Activated CD4-positive, alpha-beta T cell treated with anti-CD3 and anti-CD28 coated beads, Interleukin-2, amount 50 U/mL, for 4 hours (primary cell): ENCODE results near the gene PBRM1.

Experiments
- DNase-seq, 2 experiments: peaks; one replicate each; pipeline ENCODE4 v3.0.0-alpha.2; 2020

Gene PBRM1

DNA sequence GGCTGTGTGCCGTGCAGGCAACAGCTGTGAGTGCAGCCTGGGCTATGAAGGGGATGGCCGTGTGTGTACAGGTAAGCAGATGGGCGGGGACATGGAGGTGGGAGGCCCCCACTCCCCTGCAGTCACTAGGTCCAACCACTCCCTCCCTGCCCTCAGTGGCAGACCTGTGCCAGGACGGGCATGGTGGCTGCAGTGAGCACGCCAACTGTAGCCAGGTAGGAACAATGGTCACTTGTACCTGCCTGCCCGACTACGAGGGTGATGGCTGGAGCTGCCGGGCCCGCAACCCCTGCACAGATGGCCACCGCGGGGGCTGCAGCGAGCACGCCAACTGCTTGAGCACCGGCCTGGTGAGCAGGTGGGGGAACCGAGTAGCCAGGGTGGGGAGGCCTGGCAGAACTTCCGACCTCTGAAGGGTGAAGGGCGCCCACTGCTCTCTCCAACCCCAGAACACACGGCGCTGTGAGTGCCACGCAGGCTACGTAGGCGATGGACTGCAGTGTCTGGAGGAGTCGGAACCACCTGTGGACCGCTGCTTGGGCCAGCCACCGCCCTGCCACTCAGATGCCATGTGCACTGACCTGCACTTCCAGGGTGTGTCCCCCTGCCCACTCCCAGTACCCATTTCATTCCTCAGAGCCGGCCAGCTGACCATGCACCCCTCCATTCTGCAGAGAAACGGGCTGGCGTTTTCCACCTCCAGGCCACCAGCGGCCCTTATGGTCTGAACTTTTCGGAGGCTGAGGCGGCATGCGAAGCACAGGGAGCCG lies 163.6 kb downstream of the PBRM1 start:
- DNase-seq: no peak

DNA sequence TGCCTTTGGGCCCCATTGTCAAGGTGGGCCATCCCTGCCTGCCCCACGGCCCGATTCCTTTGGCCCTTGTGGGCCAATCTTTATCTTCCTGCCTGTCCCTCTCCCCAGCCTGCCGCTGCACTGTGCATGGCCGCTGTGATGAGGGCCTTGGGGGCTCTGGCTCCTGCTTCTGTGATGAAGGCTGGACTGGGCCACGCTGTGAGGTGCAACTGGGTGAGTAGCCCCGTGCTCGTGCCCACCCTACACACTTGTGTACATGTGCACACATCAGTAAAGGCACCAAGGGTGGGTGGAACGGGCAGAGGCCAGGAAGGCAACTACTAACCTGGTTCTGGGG lies 164.3 kb downstream of the PBRM1 start:
- no peak for DNase-seq

DNA sequence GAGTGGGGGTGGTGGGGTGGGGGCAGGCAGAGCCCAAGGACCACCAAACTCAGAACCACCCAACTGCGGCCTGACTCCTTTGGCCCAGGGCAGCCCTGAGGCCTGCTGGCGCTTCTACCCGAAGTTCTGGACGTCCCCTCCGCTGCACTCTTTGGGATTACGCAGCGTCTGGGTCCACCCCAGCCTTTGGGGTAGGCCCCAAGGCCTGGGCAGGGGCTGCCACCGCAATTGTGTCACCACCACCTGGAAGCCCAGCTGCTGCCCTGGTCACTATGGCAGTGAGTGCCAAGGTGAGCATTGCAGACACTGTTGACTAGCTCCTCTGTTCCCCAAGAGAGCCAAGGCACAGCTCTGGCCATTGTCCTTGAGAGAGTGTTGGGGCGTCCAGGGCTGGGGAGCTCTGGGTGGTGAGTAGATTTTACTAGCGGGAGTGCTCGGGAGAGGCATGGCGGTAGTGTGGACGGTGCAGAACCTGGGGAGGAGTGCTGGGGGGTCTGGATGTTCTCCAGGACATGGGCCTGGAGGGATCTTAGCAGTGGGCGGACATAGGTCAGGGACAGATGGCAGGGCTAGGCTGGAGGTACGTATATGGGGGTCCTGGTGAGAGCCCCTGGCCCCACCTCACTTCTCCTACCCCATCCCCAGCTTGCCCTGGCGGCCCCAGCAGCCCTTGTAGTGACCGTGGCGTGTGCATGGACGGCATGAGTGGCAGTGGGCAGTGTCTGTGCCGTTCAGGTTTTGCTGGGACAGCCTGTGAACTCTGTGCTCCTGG lies 164.8 kb downstream of the PBRM1 start:
- DNase-seq: no peak

DNA sequence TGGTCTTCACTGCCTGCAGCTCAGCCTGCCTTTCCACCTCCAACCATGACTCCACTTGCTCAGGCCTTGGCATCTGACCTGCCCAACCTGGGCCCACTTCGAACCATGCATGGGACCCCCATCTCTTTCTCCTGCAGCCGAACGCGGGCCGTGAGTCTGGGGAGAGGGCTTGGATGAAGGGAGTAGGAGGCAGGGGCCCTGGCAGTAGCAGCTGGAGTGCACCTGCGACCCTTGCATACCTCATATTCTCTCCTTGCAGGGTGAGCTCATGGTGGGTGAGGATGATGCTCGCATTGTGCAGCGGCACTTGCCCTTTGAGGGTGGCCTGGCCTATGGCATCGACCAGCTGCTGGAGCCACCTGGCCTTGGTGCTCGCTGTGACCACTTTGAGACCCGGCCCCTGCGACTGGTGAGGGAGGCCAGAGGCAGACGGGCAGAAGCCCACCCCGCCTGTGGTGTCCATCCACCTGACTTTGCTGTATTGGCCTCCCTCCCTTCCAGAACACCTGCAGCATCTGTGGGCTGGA lies 165.5 kb downstream of the PBRM1 start:
- DNase-seq: no peak

DNA sequence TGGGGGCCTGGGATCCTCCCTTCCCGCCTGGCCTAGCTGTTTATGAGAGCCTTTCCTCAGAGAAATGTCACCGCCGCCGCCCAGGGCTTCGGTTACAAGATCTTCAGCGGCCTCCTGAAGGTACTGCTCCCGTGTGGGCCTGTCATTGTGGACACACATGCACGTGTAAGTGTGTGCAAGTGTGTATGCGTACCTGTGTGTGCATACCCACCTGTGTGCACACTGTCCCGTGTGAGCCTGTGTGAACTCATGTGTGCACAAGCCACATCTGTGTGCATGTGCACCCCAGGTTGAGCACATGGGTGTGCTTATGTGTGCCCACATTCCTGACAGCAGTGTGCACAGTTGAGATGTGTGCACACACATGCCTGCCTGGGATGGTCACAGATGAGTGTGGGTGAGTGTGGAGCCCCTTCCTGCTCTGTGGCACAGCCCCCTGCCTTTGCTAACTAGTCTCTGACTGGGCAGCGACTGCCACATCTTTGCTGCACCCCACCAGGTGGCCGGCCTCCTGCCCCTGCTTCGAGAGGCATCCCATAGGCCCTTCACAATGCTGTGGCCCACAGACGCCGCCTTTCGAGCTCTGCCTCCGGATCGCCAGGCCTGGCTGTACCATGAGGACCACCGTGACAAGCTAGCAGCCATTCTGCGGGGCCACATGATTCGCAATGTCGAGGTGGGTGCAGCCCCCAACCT lies 166.1 kb downstream of the PBRM1 start:
- no peak for DNase-seq

DNA sequence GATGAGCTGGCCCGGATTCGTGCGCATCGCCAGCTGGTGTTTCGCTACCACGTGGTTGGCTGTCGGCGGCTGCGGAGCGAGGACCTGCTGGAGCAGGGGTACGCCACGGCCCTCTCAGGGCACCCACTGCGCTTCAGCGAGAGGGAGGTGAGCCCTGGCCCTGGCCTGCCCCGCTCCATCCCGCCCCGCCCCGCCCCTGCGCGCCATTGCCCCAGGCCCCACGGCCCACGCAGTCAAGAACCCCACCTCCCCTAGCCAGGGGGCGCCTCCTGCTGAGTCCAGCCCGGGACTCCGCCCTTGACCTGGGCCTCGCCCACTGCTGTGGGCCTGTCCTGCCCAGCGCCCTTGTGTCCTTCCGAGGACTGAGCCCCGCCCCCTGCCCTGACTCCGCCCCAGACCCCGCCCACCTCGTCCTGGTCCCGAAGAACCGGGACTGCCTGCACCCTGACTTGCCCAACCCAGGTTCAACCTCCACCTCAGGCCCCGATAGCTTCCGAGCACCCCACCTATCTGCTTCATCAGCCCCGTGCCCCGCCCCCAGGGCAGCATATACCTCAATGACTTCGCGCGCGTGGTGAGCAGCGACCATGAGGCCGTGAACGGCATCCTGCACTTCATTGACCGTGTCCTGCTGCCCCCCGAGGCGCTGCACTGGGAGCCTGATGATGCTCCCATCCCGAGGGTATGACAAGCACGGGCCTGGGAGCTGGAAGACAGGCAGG lies 166.8 kb downstream of the PBRM1 start:
- DNase-seq: no peak

DNA sequence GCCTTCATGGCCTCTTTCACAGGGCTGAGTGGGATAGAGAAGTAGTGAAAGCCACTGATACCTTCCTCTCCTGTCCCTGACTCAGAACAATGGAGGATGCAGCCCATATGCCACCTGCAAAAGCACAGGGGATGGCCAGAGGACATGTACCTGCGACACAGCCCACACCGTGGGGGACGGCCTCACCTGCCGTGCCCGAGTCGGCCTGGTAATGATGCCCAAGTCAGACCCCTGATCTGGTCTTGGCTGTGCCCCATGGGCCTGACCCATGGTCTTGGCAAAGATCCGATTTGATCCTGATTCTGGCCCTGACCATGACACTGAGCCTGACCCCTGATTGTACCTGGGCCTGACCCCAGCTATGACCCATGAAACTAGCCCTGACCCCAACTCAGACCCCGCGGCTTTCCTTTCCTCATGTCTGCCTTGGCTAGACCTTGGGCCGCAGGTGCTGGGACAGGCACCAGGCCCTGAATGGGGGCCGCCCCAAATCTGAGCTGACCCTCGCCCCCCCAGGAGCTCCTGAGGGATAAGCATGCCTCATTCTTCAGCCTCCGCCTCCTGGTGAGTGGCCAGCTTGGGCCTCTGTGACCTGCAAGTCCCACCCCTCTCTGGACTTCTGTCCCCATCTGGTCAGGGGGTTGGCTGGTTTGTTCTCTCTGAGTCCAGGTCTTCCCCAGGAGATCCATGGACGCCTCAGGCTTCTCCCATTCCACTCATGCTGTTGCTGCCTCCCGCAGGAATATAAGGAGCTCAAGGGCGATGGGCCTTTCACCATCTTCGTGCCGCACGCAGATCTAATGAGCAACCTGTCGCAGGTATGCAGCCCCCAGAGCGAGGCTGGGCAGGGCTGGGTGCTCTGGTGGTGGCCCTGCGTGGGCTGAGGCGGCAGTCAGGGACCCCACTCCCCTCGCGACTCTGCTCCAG lies 167.7 kb downstream of the PBRM1 start:
- DNase-seq: no peak

DNA sequence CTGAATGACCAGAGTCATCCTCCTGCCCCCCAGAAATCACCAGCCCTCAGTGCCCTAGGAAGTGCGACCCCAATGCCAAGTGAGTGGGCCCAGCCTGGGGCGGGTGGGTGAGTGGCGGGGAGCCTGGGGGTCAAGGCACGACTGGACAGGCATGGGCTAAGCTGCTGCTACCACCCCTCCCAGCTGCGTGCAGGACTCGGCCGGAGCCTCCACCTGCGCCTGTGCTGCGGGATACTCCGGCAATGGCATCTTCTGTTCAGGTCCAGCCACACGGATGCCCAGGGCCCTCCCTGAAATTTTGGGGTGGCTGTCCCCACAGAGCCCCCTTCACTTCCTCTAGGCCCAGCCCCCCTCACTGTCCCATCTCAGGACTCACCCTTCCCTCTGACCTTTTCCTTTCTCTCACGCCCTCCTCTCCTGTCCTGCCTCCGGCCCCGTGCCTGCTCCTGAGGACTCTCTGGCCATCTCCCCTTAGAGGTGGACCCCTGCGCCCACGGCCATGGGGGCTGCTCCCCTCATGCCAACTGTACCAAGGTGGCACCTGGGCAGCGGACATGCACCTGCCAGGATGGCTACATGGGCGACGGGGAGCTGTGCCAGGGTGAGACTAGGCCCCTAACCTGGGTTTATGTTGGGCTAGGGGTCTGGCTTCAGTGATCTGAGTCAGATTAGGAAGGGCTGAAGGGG lies 169.1 kb downstream of the PBRM1 start:
- DNase-seq: no peak

DNA sequence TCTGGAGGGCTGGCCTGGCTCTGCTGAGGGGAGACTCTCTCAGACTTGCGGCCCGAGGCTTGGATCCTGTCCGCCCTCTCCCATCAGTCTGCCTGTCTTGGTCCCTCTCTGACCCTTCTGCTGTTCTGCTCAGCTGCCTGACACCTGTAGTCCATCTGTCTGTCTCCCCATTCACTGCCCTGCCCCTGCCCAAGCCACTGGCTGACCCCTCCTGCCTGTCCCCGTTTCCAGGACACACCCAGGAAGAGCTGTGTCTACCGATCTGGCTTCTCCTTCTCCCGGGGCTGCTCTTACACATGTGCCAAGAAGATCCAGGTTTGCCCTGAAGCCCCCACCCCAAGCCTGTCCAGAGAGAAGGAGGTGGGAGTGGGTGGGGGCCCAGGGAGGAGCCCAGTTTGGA lies 170.5 kb downstream of the PBRM1 start:
- no peak for DNase-seq

DNA sequence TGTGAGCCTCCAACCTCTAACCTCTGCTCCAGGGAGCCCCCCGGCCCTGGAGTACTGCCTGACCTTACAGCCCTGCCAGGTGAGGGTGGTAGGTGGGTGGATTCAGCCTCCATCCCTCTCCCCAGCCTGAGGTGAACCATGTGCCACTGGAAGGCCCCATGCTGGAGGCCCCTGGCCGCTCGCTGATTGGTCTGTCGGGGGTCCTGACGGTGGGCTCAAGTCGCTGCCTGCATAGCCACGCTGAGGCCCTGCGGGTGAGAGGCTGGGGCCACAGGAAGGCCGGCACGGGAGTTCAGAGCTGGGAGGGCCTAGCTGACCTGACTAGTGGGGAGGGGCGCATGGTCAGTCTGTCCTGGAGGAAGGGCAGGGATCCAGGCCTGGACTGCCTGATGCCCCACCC lies 171.1 kb downstream of the PBRM1 start:
- DNase-seq: no peak

DNA sequence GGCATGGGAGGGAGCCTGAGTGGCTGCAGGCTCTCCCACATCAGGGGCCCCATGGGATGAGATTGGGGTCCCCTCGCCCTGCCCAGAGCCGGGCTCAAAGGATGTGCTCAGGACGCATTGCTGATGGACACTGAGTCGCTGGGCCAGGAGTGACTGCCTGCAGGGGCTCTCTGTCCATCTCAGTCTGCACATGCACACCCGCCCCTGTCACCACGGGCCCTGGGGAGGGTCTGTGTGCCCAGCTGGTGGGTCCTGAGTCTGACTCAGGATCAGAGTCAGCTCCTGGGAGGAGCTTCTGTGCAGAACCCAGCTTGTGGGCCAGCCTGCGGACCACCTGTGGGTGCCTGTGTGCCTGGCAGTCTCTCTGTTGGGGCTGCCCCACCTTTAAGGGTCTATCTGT lies 172.4 kb downstream of the PBRM1 start:
- DNase-seq: no peak

DNA sequence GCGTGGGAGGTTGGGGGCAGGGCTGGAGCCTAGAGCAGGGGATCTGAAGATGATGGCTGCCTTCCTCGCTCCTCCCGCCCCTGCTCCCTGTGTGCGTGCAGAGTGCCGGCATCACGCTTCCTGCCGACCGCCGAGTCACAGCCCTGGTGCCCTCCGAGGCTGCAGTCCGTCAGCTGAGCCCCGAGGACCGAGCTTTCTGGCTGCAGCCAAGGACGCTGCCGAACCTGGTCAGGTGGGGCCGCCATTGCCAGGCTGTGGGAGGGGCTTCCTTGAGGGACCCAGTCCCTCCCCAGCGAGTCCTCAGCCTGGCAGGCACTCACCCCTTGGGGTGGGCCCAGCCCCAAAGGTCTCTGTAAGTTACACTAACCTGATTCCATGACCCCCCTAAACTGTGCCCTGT lies 173.0 kb downstream of the PBRM1 start:
- DNase-seq: no peak

DNA sequence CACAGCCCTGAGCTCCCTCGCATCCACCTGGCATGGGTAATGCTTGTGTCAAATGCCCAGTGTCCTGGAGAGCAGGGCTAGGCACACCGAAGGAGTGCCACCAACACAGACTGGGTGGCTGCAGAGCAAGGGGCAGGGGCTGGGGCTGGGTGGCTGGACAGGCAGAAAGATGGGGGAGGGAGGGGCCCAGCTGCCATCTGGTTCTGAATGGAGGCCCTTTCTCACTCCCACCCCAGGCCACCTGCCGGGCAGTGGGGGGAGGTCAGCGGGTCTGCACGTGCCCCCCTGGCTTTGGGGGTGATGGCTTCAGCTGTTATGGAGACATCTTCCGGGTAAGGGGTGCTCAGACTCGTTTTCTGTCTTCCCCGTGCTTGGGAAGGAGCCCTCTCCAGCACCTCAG lies 173.6 kb downstream of the PBRM1 start:
- no peak for DNase-seq

DNA sequence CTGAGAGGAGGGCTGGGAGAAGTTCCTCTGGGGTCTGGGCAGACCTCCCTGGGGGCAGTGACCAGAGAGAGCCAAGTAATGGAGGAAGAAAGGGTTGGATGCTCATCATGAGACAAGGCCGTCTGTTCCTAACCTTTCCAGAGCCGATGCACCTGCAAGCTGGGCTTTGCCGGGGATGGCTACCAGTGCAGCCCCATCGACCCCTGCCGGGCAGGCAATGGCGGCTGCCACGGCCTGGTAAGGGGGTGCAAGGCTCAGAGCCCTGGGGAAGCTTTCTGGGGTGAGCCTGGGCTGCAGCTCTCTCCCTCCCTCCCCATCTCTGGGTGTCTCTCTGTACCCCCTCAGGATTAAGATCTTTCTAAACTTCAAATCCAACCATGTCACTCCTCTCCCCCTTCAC lies 174.2 kb downstream of the PBRM1 start:
- no peak for DNase-seq

DNA sequence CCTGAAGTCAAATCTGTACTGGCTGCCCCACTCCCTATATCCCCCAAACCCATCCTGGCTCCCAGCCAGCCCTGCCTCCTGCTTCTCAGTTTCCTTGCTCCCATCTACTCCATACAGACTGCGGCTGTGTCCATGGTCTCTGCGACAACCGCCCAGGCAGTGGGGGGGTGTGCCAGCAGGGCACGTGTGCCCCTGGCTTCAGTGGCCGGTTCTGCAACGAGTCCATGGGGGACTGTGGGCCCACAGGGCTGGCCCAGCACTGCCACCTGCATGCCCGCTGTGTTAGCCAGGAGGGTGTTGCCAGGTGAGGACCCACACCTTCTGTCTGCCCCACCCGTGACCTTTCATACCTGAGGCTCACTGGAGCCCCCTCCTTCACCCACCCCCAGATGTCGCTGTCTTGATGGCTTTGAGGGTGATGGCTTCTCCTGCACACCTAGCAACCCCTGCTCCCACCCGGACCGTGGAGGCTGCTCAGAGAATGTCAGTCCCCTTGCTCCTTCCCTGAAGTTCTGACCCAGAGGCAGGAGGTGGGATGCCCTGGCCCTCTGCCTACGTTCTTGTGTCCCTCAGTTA lies 175.9 kb downstream of the PBRM1 start:
- DNase-seq: no peak

DNA sequence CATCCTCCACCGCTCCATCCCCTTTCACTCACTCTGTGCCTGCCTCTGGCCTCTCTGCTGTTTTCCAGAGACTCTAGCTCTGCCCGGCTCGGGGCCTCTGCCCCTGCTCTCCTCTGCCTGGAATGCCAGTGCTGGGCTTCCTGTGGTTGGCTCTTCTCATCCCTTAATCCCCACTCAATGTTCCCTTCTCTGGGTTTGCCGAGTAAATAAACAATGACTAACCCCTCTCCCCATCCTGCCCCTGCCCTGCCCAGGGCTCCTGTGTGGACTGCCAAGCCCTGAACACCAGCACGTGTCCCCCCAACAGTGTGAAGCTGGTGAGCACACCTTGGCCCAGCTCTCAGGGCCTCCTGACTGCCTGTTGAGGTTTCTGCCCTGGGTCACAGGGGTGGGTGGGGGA lies 178.4 kb downstream of the PBRM1 start:
- no peak for DNase-seq

DNA sequence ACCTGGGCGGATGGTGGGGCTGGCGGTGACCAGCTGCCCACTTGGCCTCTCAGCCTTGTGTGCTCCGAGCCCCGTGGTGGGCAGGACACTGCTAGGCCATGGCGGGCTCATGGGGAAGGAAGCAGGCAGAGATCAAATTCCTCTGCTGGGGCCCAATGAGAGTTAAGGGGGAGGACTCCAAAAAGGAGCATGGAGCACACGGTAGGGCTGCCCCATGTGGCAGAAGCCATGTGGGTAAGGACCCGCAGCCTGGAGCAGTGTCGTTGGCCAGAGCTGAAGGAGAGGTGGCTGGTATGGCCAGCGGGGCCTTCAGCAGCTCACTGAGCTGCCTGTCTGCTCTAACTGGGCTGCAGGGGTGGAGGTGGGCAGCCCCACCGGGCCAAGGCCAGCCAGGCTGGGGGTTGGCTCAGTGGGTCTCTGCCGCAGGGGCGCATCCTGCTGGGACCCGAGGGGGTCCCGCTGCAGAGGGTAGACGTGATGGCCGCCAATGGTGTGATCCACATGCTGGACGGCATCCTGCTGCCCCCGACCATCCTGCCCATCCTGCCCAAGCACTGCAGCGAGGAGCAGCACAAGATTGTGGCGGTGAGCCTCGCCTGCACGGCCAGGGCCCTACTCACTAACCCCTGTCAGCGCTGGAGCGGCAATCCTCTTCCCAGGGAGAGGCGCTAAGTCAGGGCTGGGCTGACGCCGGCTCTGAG lies 179.3 kb downstream of the PBRM1 start:
- no peak for DNase-seq

DNA sequence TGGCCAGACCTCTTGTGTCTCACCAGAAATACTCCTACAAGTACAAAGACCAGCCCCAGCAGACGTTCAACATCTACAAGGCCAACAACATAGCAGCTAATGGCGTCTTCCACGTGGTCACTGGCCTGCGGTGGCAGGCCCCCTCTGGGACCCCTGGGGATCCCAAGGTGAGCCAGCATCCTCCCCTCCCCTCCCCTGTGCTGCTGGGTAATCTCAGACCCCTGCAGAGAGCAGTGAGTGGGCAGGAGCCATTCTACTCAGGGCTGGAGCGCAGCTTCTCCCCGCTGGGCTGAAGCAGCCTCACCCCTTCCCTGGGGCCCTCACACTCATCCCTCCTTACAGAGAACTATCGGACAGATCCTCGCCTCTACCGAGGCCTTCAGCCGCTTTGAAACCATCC lies 180.7 kb downstream of the PBRM1 start:
- no peak for DNase-seq

DNA sequence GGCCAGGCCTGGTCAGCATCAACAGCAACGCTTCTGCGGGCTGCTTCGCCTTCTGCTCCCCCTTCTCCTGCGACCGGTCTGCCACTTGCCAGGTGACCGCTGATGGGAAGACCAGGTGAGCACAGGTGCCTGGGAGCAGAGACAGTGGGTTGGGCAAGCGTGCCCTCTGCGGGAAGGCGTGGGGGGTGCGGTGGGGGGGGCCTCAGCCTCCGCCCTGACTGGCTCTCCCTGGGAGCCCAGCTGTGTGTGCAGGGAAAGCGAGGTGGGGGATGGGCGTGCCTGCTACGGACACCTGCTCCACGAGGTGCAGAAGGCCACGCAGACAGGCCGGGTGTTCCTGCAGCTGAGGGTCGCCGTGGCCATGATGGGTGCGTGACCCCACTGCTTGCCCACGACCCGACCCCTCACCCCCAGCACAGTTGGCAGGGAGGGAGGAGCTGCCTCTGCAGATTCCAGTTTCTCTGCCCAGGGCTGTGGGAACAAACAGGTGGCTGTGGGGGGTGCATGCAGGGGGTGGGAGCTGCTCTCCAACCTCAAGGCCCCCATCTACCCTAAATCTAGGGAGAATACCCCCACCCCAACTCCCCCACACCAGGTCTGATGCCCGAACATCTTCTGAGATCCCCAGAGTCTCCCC lies 181.8 kb downstream of the PBRM1 start:
- DNase-seq: no peak

DNA sequence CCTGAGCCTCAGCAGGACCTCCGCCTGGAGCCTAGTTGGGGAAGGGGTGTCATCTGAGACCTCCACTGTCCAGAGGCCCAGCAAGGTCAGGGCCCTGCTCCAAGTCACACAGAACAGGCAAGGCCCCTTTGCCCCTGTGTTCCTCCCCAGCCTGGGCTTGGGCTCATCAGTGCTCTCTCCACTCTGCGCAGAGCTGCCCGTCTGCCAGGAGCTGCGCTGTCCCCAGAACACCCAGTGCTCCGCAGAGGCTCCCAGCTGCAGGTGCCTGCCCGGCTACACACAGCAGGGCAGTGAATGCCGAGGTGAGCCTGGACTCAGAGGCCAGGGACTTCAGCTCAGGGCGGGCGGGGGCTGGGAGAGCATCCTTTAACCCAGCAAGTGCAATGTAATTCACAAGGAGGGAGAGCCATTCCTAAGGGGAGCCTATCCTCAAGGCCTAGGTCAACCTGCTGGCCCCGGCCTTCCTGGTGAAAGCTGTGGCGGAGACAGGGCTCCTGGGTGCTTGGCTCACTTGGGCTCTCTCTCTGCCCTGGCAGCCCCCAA lies 182.8 kb downstream of the PBRM1 start:
- no peak for DNase-seq
